Measurements from ENCODE around the gene TMEM86B.

Gene TMEM86B

GRCh38 chr19:55228403-55229031, at the start of gene TMEM86B:
TMEM86B (minus strand) TSS chr19:55228763; CDS start chr19:55228741, 22 bp downstream.
- no peak for DNase-seq (ENCODE audit: low read depth in 2 of 2)

GRCh38 chr19:55277494-55277893, 48.9 kb upstream of the TMEM86B start:
- DNase-seq (ENCODE audit: low read depth in 2 of 2) = no peak

- no peak for DNase-seq (ENCODE audit: low read depth in 2 of 2)
These were observed 48.3 kb upstream of the TMEM86B start for GRCh38 chr19:55276720-55277430.

- no peak for DNase-seq (ENCODE audit: low read depth in 2 of 2)
These were observed 47.5 kb upstream of the TMEM86B start for GRCh38 chr19:55275851-55276719.

- DNase-seq (ENCODE audit: low read depth in 2 of 2) = no peak
These were observed 45.6 kb upstream of the TMEM86B start for GRCh38 chr19:55273978-55274707.

GRCh38 chr19:55272142-55272541, 43.6 kb upstream of the TMEM86B start:
- DNase-seq (ENCODE audit: low read depth in 2 of 2) = no peak

- DNase-seq (ENCODE audit: low read depth in 2 of 2) = no peak
These were observed 41.8 kb upstream of the TMEM86B start for GRCh38 chr19:55270172-55270942.

GRCh38 chr19:55269299-55269698, 40.7 kb upstream of the TMEM86B start:
- DNase-seq (ENCODE audit: low read depth in 2 of 2) = no peak

GRCh38 chr19:55266840-55267239, 38.3 kb upstream of the TMEM86B start:
- DNase-seq (ENCODE audit: low read depth in 2 of 2) = no peak

GRCh38 chr19:55266404-55266803, 37.8 kb upstream of the TMEM86B start:
- no peak for DNase-seq (ENCODE audit: low read depth in 2 of 2)

GRCh38 chr19:55265723-55266386, 37.3 kb upstream of the TMEM86B start:
- no peak for DNase-seq (ENCODE audit: low read depth in 2 of 2)

- DNase-seq (ENCODE audit: low read depth in 2 of 2) = no peak
These were observed 36.6 kb upstream of the TMEM86B start for GRCh38 chr19:55265173-55265572.

GRCh38 chr19:55264531-55264930, 36.0 kb upstream of the TMEM86B start:
- no peak for DNase-seq (ENCODE audit: low read depth in 2 of 2)

- DNase-seq (ENCODE audit: low read depth in 2 of 2) = no peak
These were observed 33.8 kb upstream of the TMEM86B start for GRCh38 chr19:55262359-55262758.

- no peak for DNase-seq (ENCODE audit: low read depth in 2 of 2)
These were observed 33.1 kb upstream of the TMEM86B start for GRCh38 chr19:55261671-55262126.

- DNase-seq (ENCODE audit: low read depth in 2 of 2) = no peak
These were observed 31.1 kb upstream of the TMEM86B start for GRCh38 chr19:55259540-55260210.

GRCh38 chr19:55258828-55259539, 30.4 kb upstream of the TMEM86B start, which contains the start of gene PPP6R1:
PPP6R1 (minus strand) TSS chr19:55259017; CDS start chr19:55247103, 11,914 bp downstream.
- peak; percentile 83 to 93 for DNase-seq (ENCODE audit: low read depth in 2 of 2)

GRCh38 chr19:55258476-55258827, 29.9 kb upstream of the TMEM86B start:
- DNase-seq (ENCODE audit: low read depth in 2 of 2) = peak in 1 of 2 donors; percentile 53

Data from stimulated activated CD8-positive, alpha-beta memory T cell treated with anti-CD3 and anti-CD28 coated beads, Interleukin-7, amount 100 ng/mL, for 4 hours (primary cell).